Measurements from ENCODE around the gene SLC36A2.
"Not testable (repeated sequence)": the region's sequence is repeated elsewhere in the genome, so short reads cannot be mapped to it uniquely, and the experiment has no call there.

SLC36A2 gene

DNA sequence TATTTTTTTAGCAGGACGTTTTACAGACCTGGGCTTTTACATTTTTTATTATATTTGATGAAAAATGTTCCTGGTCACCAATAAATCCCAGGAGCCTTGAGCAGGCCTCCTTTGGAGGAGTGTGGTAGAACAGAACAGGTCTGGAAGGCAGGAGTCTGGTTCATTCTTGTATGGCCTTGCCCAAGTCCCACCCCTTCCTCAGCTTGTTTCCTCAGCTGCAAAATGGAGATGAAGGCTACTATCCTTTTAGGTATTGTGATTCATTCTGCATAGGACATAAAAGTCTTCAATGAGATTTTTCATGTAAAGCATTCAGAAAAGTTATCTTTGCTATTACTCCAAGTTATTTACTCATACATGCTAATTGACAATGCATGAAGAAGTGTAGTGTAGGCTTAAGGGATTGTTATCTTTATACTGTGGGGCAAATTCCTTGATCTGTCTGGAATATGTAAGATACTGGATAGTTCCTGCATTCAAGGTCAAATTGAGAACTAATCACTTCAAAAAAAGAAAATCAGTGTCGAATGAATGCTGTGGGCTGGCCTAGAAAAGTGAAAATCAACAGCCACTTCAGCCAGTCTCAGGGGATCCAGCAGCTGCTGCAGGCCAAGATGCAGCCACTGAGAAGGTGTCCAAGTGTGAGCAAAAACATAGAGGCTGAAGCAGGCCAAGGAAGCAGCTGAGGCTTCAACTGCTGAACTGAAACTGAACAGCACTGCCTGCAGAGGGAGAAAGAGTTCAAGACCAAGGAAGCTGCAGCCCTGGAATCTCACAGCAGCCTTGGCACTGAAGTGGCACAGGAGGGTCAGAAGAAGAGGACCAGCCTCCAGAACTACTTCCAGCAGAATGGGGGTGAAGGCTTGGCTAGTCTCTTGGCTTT, 28.3 kb downstream of the SLC36A2 start:
- in situ Hi-C loops (cut with MboI; ENCODE audit: low sequenced_read_pairs, unreplicated experiment): no loop called here
- TF ChIP-seq, protein P1, sequence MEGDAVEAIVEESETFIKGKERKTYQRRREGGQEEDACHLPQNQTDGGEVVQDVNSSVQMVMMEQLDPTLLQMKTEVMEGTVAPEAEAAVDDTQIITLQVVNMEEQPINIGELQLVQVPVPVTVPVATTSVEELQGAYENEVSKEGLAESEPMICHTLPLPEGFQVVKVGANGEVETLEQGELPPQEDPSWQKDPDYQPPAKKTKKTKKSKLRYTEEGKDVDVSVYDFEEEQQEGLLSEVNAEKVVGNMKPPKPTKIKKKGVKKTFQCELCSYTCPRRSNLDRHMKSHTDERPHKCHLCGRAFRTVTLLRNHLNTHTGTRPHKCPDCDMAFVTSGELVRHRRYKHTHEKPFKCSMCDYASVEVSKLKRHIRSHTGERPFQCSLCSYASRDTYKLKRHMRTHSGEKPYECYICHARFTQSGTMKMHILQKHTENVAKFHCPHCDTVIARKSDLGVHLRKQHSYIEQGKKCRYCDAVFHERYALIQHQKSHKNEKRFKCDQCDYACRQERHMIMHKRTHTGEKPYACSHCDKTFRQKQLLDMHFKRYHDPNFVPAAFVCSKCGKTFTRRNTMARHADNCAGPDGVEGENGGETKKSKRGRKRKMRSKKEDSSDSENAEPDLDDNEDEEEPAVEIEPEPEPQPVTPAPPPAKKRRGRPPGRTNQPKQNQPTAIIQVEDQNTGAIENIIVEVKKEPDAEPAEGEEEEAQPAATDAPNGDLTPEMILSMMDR (IDR thresholded peaks at IDR 0.05; ENCODE audit: borderline replicate concordance, control extremely low read depth, extremely low read depth, insufficient read depth, missing control alignments): no peak
- DNase-seq (ENCODE audit: low spot score): peak; percentile 29

- in situ Hi-C loops (cut with MboI; ENCODE audit: low sequenced_read_pairs, unreplicated experiment): no loop called here
- TF ChIP-seq, protein P1 (IDR thresholded peaks at IDR 0.05; ENCODE audit: borderline replicate concordance, control extremely low read depth, extremely low read depth, insufficient read depth, missing control alignments): no peak
- no peak for DNase-seq (ENCODE audit: low spot score)
Measured at GRCh38 chr5:151317871-151318270, 29.5 kb downstream of the SLC36A2 start.

GRCh38 chr5:151315998-151316597, 31.3 kb downstream of the SLC36A2 start:
- TF ChIP-seq, protein P1 (IDR thresholded peaks at IDR 0.05; ENCODE audit: borderline replicate concordance, control extremely low read depth, extremely low read depth, insufficient read depth, missing control alignments): peak; percentile 88
- DNase-seq (ENCODE audit: low spot score): peak; percentile 82
- in situ Hi-C loops (cut with MboI; ENCODE audit: low sequenced_read_pairs, unreplicated experiment): no loop called here

DNA sequence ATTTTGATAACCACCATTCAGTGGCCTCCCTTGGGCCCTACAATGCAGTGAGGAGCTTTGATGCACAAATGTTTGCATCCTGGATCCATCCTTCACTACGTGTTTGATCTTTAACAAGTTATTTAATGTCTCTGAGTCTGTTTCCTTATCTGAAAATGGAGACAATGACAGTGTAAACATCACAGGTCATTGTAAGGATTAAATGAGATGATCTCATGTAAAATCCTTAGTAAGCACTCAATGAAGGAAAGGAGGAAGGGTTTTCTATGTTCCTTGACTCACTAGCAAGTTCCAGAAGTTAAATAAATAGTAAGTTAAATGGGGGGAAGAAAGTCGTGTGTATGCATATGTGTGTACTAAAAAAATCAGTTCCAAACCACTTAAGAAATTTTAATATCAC, 34.0 kb downstream of the SLC36A2 start:
- no peak for DNase-seq (ENCODE audit: low spot score)
- in situ Hi-C loops (cut with MboI; ENCODE audit: low sequenced_read_pairs, unreplicated experiment): no loop called here
- TF ChIP-seq, protein P1 (IDR thresholded peaks at IDR 0.05; ENCODE audit: borderline replicate concordance, control extremely low read depth, extremely low read depth, insufficient read depth, missing control alignments): no peak

DNA sequence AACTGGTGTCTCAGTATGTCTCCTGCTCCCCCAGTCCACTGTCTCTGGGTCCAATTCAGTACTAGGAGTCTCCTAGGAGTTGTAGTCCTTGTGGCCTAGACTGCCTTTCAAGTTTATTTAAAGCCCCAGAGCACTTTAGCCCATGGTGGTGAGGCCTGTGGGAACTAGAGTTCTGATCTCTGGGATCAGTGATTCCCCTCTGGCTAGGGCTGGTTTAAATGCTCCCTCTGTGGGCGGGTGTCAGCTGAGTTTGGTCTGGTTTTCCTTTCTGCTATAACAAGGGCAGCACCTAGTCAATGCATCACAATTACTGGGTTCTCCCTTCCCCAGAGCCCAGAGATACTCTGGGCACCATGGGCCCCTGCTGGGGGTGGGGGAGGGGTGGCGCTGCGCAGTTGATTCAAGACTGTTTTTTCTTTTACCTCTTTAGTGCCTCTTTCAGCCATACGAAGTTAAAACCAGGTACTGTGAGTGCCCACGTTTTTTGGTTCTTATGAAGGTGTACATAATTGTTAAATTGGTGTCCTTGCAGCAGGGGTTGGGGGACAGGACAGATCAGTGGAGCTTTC, 34.5 kb downstream of the SLC36A2 start:
- in situ Hi-C loops (cut with MboI; ENCODE audit: low sequenced_read_pairs, unreplicated experiment): no loop called here
- no peak for DNase-seq (ENCODE audit: low spot score)
- TF ChIP-seq, protein P1 (IDR thresholded peaks at IDR 0.05; ENCODE audit: borderline replicate concordance, control extremely low read depth, extremely low read depth, insufficient read depth, missing control alignments): peak; percentile 5

DNA sequence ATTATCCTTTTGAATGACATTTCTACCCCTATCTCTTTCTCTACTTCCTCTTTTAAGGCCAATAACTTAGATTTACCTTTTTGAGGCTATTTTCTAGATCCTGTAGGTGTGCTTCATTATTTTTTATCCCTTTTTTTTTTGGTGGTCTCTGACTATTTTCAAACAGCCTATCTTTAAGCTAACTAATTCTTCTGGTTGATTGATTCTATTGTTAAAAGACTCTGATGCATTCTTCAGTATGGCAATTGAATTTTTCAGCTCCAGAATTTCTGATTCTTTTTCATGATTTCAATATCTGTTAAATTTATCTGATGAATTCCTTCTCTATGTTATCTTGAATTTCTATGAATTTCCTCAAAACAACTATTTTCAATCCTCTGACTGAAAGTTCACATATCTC, 36.4 kb downstream of the SLC36A2 start:
- TF ChIP-seq, protein P1 (IDR thresholded peaks at IDR 0.05; ENCODE audit: borderline replicate concordance, control extremely low read depth, extremely low read depth, insufficient read depth, missing control alignments): no peak
- in situ Hi-C loops (cut with MboI; ENCODE audit: low sequenced_read_pairs, unreplicated experiment): no loop called here
- no peak for DNase-seq (ENCODE audit: low spot score)

- in situ Hi-C loops (cut with MboI; ENCODE audit: low sequenced_read_pairs, unreplicated experiment); DNase-seq (ENCODE audit: low spot score): not testable (repeated sequence)
Measured at GRCh38 chr5:151309821-151310220, 37.5 kb downstream of the SLC36A2 start.

GRCh38 chr5:151309266-151309665, 38.1 kb downstream of the SLC36A2 start:
- DNase-seq (ENCODE audit: low spot score); in situ Hi-C loops (cut with MboI; ENCODE audit: low sequenced_read_pairs, unreplicated experiment): not testable (repeated sequence)
